Measurements from ENCODE around the gene FGF1.

The FGF1 gene

DNA sequence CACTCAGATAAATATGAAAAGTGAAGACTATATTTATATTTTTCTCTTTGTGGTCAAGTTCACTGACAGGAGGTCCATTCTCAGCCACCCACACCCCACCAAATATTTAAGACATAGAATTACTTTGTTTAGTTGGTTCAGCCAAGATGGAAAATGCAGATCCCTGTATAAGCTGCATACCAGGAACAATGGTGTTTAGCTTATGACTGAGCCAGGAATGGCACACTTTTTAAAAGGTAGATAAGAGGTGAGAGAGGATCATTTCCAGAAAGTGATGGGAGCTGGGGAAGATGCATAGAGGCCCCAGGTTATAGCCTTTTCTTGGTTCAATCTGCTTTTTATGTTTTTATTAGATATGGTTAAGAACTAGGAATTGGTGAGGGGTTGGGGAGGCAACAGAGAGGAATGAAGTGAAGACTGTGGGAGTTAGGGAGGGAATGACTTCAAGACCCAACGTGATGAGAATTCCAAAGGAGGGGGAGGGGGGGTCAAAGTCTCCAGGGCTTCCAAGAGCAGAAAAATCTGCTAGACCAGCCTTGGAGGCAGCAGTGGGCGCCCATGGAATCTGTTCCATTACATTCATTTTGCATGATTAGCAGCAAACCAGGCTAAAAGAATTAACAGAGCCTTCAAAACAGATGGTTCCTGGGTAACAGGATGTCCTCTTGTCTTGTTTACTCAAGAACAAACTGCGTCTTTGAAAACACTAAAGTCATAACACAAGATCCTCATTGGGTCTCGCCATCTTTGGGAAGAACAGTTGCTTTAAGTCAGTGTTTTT, 95.2 kb downstream of the FGF1 start:
- Histone ChIP-seq H2AK5ac (ENCODE audit: low read length, severe bottlenecking) (no peak overlapping the region), H2BK15ac (ENCODE audit: low read depth, poor library complexity, severe bottlenecking) (no peak overlapping the region), H2AFZ (ENCODE audit: low read depth, low read length) (no peak overlapping the region), H3K9ac (ENCODE audit: low read length) (no peak overlapping the region), H3K79me1 (replicated peaks; ENCODE audit: low read length, poor library complexity, severe bottlenecking) (no peaks in the 10 kb centered on the region), H3K4ac (ENCODE audit: low read depth in 1 of 2, low read length in 2 of 2) (peak overlapping the region in 1 of 2 experiments; percentile 79), H3K27ac (ENCODE audit: low read length, poor library complexity, severe bottlenecking) (no peak overlapping the region), H3K23ac (ENCODE audit: low read length in 2 of 2) (no peak overlapping the region), H4K91ac (ENCODE audit: low read length) (no peak overlapping the region), H2BK120ac (ENCODE audit: low read depth, low read length) (peak overlapping the region; percentile 51), H4K8ac (ENCODE audit: low read length) (no peak overlapping the region), H3K27me3 (ENCODE audit: control insufficient read depth in 1 of 2, insufficient read depth in 1 of 2, low read length in 2 of 2) (no peaks in the 10 kb centered on the region), H2BK5ac (ENCODE audit: low read depth, low read length, poor library complexity, severe bottlenecking) (no peak overlapping the region), H2BK12ac (ENCODE audit: low read length in 2 of 2) (peak overlapping the region in 1 of 2 experiments; percentile 1), H3K4me1 (ENCODE audit: control insufficient read depth, insufficient read depth, low read depth, low read length) (no peaks in the 10 kb centered on the region), H3K36me3 (ENCODE audit: control insufficient read depth in 1 of 2, insufficient read depth in 2 of 2, low read depth in 1 of 2, low read length in 2 of 2) (peaks cover 0 to 18% of the 10 kb centered on the region in 2 experiments), H3K9me3 (ENCODE audit: control insufficient read depth, low read length) (no peaks in the 10 kb centered on the region), H3K14ac (ENCODE audit: low read length in 2 of 2) (no peak overlapping the region), H3K4me2 (ENCODE audit: low read length, poor library complexity, severe bottlenecking) (no peak overlapping the region), H3K18ac (ENCODE audit: low read depth in 1 of 2, low read length in 2 of 2) (peak overlapping the region in 1 of 2 experiments; percentile 34), H3K4me3 (ENCODE audit: insufficient read depth in 1 of 2, low read depth in 1 of 2, low read length in 2 of 2) (no peak overlapping the region)
- 42% methylated on average over 4 of the region's 4 CpGs for whole genome bisulfite sequencing
- peak; percentile 88 for DNase-seq

GRCh38 chr5:142589720-142590119, 96.2 kb downstream of the FGF1 start:
- Histone ChIP-seq H3K36me3 (ENCODE audit: control insufficient read depth in 1 of 2, insufficient read depth in 2 of 2, low read depth in 1 of 2, low read length in 2 of 2) (peaks cover 0 to 15% of the 10 kb centered on the region in 2 experiments), H3K23ac (ENCODE audit: low read length in 2 of 2) (no peak overlapping the region), H3K9me3 (ENCODE audit: control insufficient read depth, low read length) (no peaks in the 10 kb centered on the region), H3K27ac (ENCODE audit: low read length, poor library complexity, severe bottlenecking) (no peak overlapping the region), H4K8ac (ENCODE audit: low read length) (no peak overlapping the region), H4K91ac (ENCODE audit: low read length) (no peak overlapping the region), H2AK5ac (ENCODE audit: low read length, severe bottlenecking) (no peak overlapping the region), H3K4me1 (ENCODE audit: control insufficient read depth, insufficient read depth, low read depth, low read length) (no peaks in the 10 kb centered on the region), H2AFZ (ENCODE audit: low read depth, low read length) (no peak overlapping the region), H3K27me3 (ENCODE audit: control insufficient read depth in 1 of 2, insufficient read depth in 1 of 2, low read length in 2 of 2) (no peaks in the 10 kb centered on the region), H2BK120ac (ENCODE audit: low read depth, low read length) (no peak overlapping the region), H3K18ac (ENCODE audit: low read depth in 1 of 2, low read length in 2 of 2) (no peak overlapping the region), H3K9ac (ENCODE audit: low read length) (no peak overlapping the region), H2BK5ac (ENCODE audit: low read depth, low read length, poor library complexity, severe bottlenecking) (no peak overlapping the region), H2BK15ac (ENCODE audit: low read depth, poor library complexity, severe bottlenecking) (no peak overlapping the region), H2BK12ac (ENCODE audit: low read length in 2 of 2) (peak overlapping the region in 1 of 2 experiments; percentile 42), H3K4me3 (ENCODE audit: insufficient read depth in 1 of 2, low read depth in 1 of 2, low read length in 2 of 2) (no peak overlapping the region), H3K79me1 (replicated peaks; ENCODE audit: low read length, poor library complexity, severe bottlenecking) (no peaks in the 10 kb centered on the region), H3K4ac (ENCODE audit: low read depth in 1 of 2, low read length in 2 of 2) (no peak overlapping the region), H3K4me2 (ENCODE audit: low read length, poor library complexity, severe bottlenecking) (no peak overlapping the region), H3K14ac (ENCODE audit: low read length in 2 of 2) (no peak overlapping the region)
- no peak for DNase-seq
- 100% methylated on average over 1 of the region's 1 CpG for WGBS

DNA sequence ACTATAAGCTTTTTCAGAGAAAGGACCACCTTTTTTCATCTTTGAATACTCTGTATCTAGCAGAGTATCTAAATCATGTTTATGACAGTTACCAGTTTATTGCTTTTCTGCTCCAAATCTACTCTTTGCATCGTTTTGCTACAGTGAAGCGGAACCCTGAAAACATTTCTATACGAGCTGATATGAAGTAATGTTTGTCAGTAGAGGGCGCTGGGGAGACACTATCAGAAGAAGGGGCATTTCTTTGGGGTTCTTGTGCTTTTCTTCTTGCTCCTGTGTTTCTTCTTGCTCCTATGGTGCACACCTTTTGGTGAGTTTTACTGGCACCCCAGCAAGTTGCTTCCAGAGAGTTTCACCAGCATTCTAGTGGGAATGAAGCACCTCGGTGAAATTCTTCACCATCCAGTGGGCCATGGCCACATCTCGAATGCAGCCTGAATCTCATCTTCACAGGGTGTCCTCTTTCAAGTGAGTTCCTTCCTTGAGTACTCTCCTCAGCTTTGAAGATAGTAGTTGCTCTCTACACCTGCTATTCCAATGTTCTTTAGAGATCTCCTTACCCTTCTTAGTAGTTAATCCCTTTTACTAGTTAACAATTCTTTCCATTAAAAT, 98.4 kb downstream of the FGF1 start:
- no peaks in the 10 kb centered on the region for H3K27me3 ChIP-seq (ENCODE audit: control insufficient read depth in 1 of 2, insufficient read depth in 1 of 2, low read length in 2 of 2)
- no peak overlapping the region for H2BK120ac ChIP-seq (ENCODE audit: low read depth, low read length)
- H4K91ac ChIP-seq (ENCODE audit: low read length) = no peak overlapping the region
- H3K4me2 ChIP-seq (ENCODE audit: low read length, poor library complexity, severe bottlenecking) = no peak overlapping the region
- H3K79me1 ChIP-seq (replicated peaks; ENCODE audit: low read length, poor library complexity, severe bottlenecking) = no peaks in the 10 kb centered on the region
- no peak overlapping the region for H3K14ac ChIP-seq (ENCODE audit: low read length in 2 of 2)
- H3K18ac ChIP-seq (ENCODE audit: low read depth in 1 of 2, low read length in 2 of 2) = no peak overlapping the region
- no peak overlapping the region for H4K8ac ChIP-seq (ENCODE audit: low read length)
- WGBS = 68% methylated on average over 6 of the region's 6 CpGs
- peak; percentile 53 for DNase-seq
- no peak overlapping the region for H3K27ac ChIP-seq (ENCODE audit: low read length, poor library complexity, severe bottlenecking)
- peaks cover 0 to 5% of the 10 kb centered on the region in 2 experiments for H3K36me3 ChIP-seq (ENCODE audit: control insufficient read depth in 1 of 2, insufficient read depth in 2 of 2, low read depth in 1 of 2, low read length in 2 of 2)
- H2AFZ ChIP-seq (ENCODE audit: low read depth, low read length) = no peak overlapping the region
- no peaks in the 10 kb centered on the region for H3K4me1 ChIP-seq (ENCODE audit: control insufficient read depth, insufficient read depth, low read depth, low read length)
- H3K23ac ChIP-seq (ENCODE audit: low read length in 2 of 2) = no peak overlapping the region
- H2AK5ac ChIP-seq (ENCODE audit: low read length, severe bottlenecking) = no peak overlapping the region
- H3K9me3 ChIP-seq (ENCODE audit: control insufficient read depth, low read length) = no peaks in the 10 kb centered on the region
- H2BK5ac ChIP-seq (ENCODE audit: low read depth, low read length, poor library complexity, severe bottlenecking) = no peak overlapping the region
- no peak overlapping the region for H3K4ac ChIP-seq (ENCODE audit: low read depth in 1 of 2, low read length in 2 of 2)
- no peak overlapping the region for H2BK12ac ChIP-seq (ENCODE audit: low read length in 2 of 2)
- no peak overlapping the region for H2BK15ac ChIP-seq (ENCODE audit: low read depth, poor library complexity, severe bottlenecking)
- no peak overlapping the region for H3K9ac ChIP-seq (ENCODE audit: low read length)
- H3K4me3 ChIP-seq (ENCODE audit: insufficient read depth in 1 of 2, low read depth in 1 of 2, low read length in 2 of 2) = no peak overlapping the region

GRCh38 chr5:142586552-142586951, 99.3 kb downstream of the FGF1 start:
- H3K18ac ChIP-seq (ENCODE audit: low read depth in 1 of 2, low read length in 2 of 2) = no peak overlapping the region
- H3K4me2 ChIP-seq (ENCODE audit: low read length, poor library complexity, severe bottlenecking) = no peak overlapping the region
- H3K4me1 ChIP-seq (ENCODE audit: control insufficient read depth, insufficient read depth, low read depth, low read length) = no peaks in the 10 kb centered on the region
- H2BK120ac ChIP-seq (ENCODE audit: low read depth, low read length) = no peak overlapping the region
- no peak overlapping the region for H3K4ac ChIP-seq (ENCODE audit: low read depth in 1 of 2, low read length in 2 of 2)
- no peak overlapping the region for H2BK12ac ChIP-seq (ENCODE audit: low read length in 2 of 2)
- WGBS = no CpG with 5 or more reads among the region's 4 CpGs
- H4K91ac ChIP-seq (ENCODE audit: low read length) = no peak overlapping the region
- no peaks in the 10 kb centered on the region for H3K36me3 ChIP-seq (ENCODE audit: control insufficient read depth in 1 of 2, insufficient read depth in 2 of 2, low read depth in 1 of 2, low read length in 2 of 2)
- no peak overlapping the region for H3K14ac ChIP-seq (ENCODE audit: low read length in 2 of 2)
- no peak for DNase-seq
- no peak overlapping the region for H2BK15ac ChIP-seq (ENCODE audit: low read depth, poor library complexity, severe bottlenecking)
- no peak overlapping the region for H3K9ac ChIP-seq (ENCODE audit: low read length)
- H2AK5ac ChIP-seq (ENCODE audit: low read length, severe bottlenecking) = no peak overlapping the region
- no peak overlapping the region for H4K8ac ChIP-seq (ENCODE audit: low read length)
- H3K23ac ChIP-seq (ENCODE audit: low read length in 2 of 2) = no peak overlapping the region
- no peaks in the 10 kb centered on the region for H3K79me1 ChIP-seq (replicated peaks; ENCODE audit: low read length, poor library complexity, severe bottlenecking)
- H3K9me3 ChIP-seq (ENCODE audit: control insufficient read depth, low read length) = no peaks in the 10 kb centered on the region
- peaks cover 0 to 2% of the 10 kb centered on the region in 2 experiments for H3K27me3 ChIP-seq (ENCODE audit: control insufficient read depth in 1 of 2, insufficient read depth in 1 of 2, low read length in 2 of 2)
- no peak overlapping the region for H3K4me3 ChIP-seq (ENCODE audit: insufficient read depth in 1 of 2, low read depth in 1 of 2, low read length in 2 of 2)
- H3K27ac ChIP-seq (ENCODE audit: low read length, poor library complexity, severe bottlenecking) = no peak overlapping the region
- H2BK5ac ChIP-seq (ENCODE audit: low read depth, low read length, poor library complexity, severe bottlenecking) = no peak overlapping the region
- no peak overlapping the region for H2AFZ ChIP-seq (ENCODE audit: low read depth, low read length)
